SU-DHL-6 (cell line): ENCODE measurements around the gene PRKN.

ENCODE experiments used
- EZH2phosphoT487 ChIP-seq: fragments of 200-600 bp; sonication (generic), shearing (Covaris generic); conservative IDR thresholded peaks from 2 replicates; pipeline ENCODE4 v1.6.1; 2018; ENCODE audit warnings: mild to moderate bottlenecking, antibody characterized with exemption, low read length, moderate library complexity, mixed read lengths
- TF ChIP-seq, protein P1 (sequence below): fragments of 200-600 bp; sonication (generic); IDR thresholded peaks from one replicate; pipeline ENCODE4 v1.5.1; 2017; ENCODE audit warnings: antibody characterized with exemption, mild to moderate bottlenecking, low read length, moderate library complexity; ENCODE audit not compliant: insufficient read depth, poor library complexity, severe bottlenecking

GRCh38 chr6:162063666-162064065 is 663.9 kb downstream of the PRKN start:
- TF ChIP-seq, protein P1, sequence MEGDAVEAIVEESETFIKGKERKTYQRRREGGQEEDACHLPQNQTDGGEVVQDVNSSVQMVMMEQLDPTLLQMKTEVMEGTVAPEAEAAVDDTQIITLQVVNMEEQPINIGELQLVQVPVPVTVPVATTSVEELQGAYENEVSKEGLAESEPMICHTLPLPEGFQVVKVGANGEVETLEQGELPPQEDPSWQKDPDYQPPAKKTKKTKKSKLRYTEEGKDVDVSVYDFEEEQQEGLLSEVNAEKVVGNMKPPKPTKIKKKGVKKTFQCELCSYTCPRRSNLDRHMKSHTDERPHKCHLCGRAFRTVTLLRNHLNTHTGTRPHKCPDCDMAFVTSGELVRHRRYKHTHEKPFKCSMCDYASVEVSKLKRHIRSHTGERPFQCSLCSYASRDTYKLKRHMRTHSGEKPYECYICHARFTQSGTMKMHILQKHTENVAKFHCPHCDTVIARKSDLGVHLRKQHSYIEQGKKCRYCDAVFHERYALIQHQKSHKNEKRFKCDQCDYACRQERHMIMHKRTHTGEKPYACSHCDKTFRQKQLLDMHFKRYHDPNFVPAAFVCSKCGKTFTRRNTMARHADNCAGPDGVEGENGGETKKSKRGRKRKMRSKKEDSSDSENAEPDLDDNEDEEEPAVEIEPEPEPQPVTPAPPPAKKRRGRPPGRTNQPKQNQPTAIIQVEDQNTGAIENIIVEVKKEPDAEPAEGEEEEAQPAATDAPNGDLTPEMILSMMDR: no peak
- TF ChIP-seq EZH2phosphoT487: no peak
